ENCODE data around the gene LAMB4.

LAMB4 gene

GRCh38 chr7:107989618-107990373 is 140.4 kb downstream of the LAMB4 start:
- DNase-seq, result no peak

GRCh38 chr7:107982918-107983389 is 147.2 kb downstream of the LAMB4 start:
- DNase-seq, result no peak

GRCh38 chr7:107982042-107982840 is 147.9 kb downstream of the LAMB4 start:
- no peak for DNase-seq

GRCh38 chr7:107981466-107981865 is 148.7 kb downstream of the LAMB4 start:
- DNase-seq, result no peak

- no peak for DNase-seq
These were observed 149.4 kb downstream of the LAMB4 start for GRCh38 chr7:107980671-107981190.

- DNase-seq, result no peak
These were observed 150.0 kb downstream of the LAMB4 start for GRCh38 chr7:107980171-107980570.

GRCh38 chr7:107978815-107979408 is 151.2 kb downstream of the LAMB4 start:
- no peak for DNase-seq

GRCh38 chr7:107977048-107977447 is 153.1 kb downstream of the LAMB4 start:
- DNase-seq, result no peak

GRCh38 chr7:107976620-107977019 is 153.5 kb downstream of the LAMB4 start:
- no peak for DNase-seq

GRCh38 chr7:107975394-107976013 is 154.7 kb downstream of the LAMB4 start:
- no peak for DNase-seq

- DNase-seq, result no peak
These were observed 156.3 kb downstream of the LAMB4 start for GRCh38 chr7:107973861-107974260.

All from activated CD4-positive, CD25-positive, alpha-beta regulatory T cell (primary cell).